Glutamatergic neuron (in vitro differentiated cells): ENCODE data around the gene TRNP1. TPM values are rescaled to one million over a fixed set of nuclear protein-coding genes. Genes with fewer than 3 reads are reported as not detected.

Source experiments
- DNase-seq: peaks from one replicate; pipeline ENCODE4 v3.0.0; 2022
- H3K27ac Mint-ChIP-seq: one replicate; pipeline ENCODE4 v1.8.0; 2020; ENCODE audit warnings: mild to moderate bottlenecking, mixed read lengths, inconsistent platforms; ENCODE audit not compliant: unreplicated experiment
- H3K27me3 Mint-ChIP-seq: one replicate; pipeline ENCODE4 v1.8.0; 2020; ENCODE audit warnings: mild to moderate bottlenecking, moderate library complexity, mixed read lengths, inconsistent platforms; ENCODE audit not compliant: unreplicated experiment
- H3K36me3 Mint-ChIP-seq: one replicate; pipeline ENCODE4 v1.8.0; 2020; ENCODE audit warnings: mild to moderate bottlenecking, mixed read lengths, inconsistent platforms; ENCODE audit not compliant: unreplicated experiment
- H3K4me1 Mint-ChIP-seq: one replicate; pipeline ENCODE4 v1.8.0; 2020; ENCODE audit warnings: mild to moderate bottlenecking, low read depth, mixed read lengths, inconsistent platforms; ENCODE audit not compliant: unreplicated experiment
- H3K4me3 Mint-ChIP-seq: one replicate; pipeline ENCODE4 v1.8.0; 2020; ENCODE audit warnings: mild to moderate bottlenecking, mixed read lengths, inconsistent platforms; ENCODE audit not compliant: unreplicated experiment
- H3K9me3 Mint-ChIP-seq: one replicate; pipeline ENCODE4 v1.8.0; 2020; ENCODE audit warnings: mild to moderate bottlenecking, moderate library complexity, mixed read lengths, inconsistent platforms; ENCODE audit not compliant: unreplicated experiment
- total RNA-seq: library from RNA; stranded (reverse); fragmentation: NEBNext Ultra II Directional; extraction: Animal tissue kit (Norgen Biotek cat#: 25700); gene quantifications from one replicate; pipeline ENCODE4 v1.2.1, GENCODE V29; 2021; ENCODE audit not compliant: unreplicated experiment
- TF ChIP-seq, protein P1 (sequence below): fragments of 200-600 bp; sonication (generic); IDR thresholded peaks from one replicate; pipeline ENCODE4 v1.5.0; 2021; ENCODE audit not compliant: partially characterized antibody, unreplicated experiment

The TRNP1 gene
- total RNA-seq, 1 donor from 2014 or later: 13.9 TPM

DNA sequence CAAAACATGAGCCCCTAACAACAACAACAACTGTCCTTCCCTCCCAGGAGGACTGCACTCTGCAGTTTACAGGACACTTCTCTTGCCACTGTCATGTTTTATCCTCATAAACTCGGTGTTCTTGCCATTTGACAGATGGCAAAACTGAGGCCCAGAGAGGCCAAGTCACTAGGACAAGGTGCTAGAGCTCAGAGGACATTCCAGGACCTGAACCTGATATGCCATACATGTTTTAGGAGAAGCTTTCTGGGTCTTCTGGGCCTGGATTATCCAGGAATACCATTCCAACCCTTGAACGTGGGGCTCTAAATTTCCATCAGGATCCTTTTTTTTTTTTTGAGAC lies 38.6 kb downstream of the TRNP1 start:
- H3K27ac Mint-ChIP-seq: no peak overlapping the region
- TF ChIP-seq, protein P1, sequence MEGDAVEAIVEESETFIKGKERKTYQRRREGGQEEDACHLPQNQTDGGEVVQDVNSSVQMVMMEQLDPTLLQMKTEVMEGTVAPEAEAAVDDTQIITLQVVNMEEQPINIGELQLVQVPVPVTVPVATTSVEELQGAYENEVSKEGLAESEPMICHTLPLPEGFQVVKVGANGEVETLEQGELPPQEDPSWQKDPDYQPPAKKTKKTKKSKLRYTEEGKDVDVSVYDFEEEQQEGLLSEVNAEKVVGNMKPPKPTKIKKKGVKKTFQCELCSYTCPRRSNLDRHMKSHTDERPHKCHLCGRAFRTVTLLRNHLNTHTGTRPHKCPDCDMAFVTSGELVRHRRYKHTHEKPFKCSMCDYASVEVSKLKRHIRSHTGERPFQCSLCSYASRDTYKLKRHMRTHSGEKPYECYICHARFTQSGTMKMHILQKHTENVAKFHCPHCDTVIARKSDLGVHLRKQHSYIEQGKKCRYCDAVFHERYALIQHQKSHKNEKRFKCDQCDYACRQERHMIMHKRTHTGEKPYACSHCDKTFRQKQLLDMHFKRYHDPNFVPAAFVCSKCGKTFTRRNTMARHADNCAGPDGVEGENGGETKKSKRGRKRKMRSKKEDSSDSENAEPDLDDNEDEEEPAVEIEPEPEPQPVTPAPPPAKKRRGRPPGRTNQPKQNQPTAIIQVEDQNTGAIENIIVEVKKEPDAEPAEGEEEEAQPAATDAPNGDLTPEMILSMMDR: no peak
- peaks cover 2% of the 10 kb centered on the region for H3K4me1 Mint-ChIP-seq
- H3K36me3 Mint-ChIP-seq: no peaks in the 10 kb centered on the region
- H3K27me3 Mint-ChIP-seq: peaks cover 4% of the 10 kb centered on the region
- H3K9me3 Mint-ChIP-seq: peaks cover 1% of the 10 kb centered on the region
- no peak for DNase-seq
- no peak overlapping the region for H3K4me3 Mint-ChIP-seq

DNA sequence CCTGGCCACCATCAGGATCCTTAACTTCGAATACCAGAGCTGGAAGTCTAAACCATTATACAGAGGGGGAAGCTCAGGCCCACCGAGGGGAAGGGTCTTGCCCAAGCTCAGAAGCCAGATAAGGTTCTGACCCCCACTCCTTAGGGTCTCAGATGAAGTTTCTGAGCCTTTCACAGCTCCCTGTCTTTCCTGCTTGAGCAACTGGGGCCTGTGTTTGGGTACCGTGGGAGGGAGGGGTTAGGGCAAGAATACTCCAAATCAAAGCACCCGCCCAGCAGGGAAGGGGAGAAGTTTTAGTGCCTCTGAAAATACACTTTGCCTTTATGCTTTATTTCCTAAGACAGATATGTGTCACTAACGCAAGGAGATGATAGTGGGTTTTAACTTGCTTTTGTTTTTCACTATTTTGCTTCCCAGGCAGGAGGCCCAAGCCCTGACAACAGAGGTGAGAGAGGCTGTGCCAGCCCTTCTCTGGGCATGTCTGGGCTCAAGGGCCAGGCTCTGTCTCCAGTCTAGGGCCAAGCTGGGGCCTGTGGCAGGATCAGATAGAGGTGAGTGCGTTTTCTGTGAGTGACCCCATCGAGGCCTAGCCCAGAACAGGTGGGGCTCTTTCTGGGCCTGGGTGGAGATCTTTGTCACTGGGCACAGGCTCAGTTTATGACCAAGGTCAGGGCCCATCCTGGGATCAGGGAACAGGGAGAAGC lies 39.7 kb downstream of the TRNP1 start:
- TF ChIP-seq, protein P1: no peak
- Mint-ChIP-seq H3K4me3 (no peak overlapping the region), H3K36me3 (no peaks in the 10 kb centered on the region), H3K9me3 (peaks cover under 1% of the 10 kb centered on the region), H3K27ac (no peak overlapping the region), H3K4me1 (no peaks in the 10 kb centered on the region), H3K27me3 (peaks cover 3% of the 10 kb centered on the region)
- no peak for DNase-seq

DNA sequence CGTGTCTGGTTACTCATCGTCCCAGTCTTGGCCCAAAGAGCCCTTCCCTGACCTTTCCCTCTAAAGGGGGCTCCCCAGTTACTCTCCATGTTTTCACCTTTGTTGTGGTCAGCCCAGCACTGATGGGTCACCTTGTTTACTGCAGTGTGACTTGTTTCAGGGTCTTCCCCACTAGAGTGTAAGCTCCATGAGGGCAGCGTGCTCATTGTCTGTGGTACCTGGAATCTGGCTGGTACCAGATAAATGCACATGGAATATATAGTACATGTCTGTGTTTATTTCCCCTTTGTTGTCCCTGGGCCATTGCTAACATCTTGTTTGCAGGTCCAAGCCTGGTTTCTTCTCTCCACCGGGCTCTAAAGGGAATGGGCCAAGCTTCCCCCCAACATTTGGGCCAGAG lies 41.9 kb downstream of the TRNP1 start:
- peaks cover 3% of the 10 kb centered on the region for H3K4me1 Mint-ChIP-seq
- no peak overlapping the region for H3K4me3 Mint-ChIP-seq

DNA sequence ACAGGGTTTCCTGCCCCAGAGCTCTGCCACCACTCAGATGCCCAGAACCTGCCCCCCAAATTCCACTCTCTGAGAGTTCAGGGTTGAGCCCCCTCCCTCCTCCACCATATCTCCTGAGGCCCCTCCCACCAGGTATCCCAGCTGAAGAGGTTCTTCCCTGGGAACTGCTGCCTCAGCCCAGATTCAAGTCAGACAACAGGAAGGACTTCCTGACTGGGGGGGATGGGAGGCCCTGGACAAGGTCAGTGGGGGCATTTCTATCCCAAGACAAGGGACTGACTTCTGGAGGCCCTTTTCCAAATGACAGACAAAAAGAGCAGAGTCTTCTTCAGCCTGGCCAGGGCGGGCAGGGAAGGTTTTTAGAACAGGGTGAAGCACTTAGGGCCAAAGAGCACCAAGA lies 43.2 kb downstream of the TRNP1 start:
- Mint-ChIP-seq H3K4me3 (no peak overlapping the region), H3K4me1 (peaks cover 3% of the 10 kb centered on the region), H3K36me3 (no peaks in the 10 kb centered on the region), H3K27ac (no peak overlapping the region), H3K9me3 (peaks cover 2% of the 10 kb centered on the region), H3K27me3 (peaks cover 7% of the 10 kb centered on the region)
- TF ChIP-seq, protein P1: no peak
- no peak for DNase-seq

More for the DNA sequence above, 41.9 kb downstream of the TRNP1 start:
- DNase-seq: no peak
- H3K9me3 Mint-ChIP-seq: peaks cover 2% of the 10 kb centered on the region
- no peak overlapping the region for H3K27ac Mint-ChIP-seq
- H3K27me3 Mint-ChIP-seq: peaks cover 7% of the 10 kb centered on the region
- no peaks in the 10 kb centered on the region for H3K36me3 Mint-ChIP-seq
- TF ChIP-seq, protein P1: no peak

DNA sequence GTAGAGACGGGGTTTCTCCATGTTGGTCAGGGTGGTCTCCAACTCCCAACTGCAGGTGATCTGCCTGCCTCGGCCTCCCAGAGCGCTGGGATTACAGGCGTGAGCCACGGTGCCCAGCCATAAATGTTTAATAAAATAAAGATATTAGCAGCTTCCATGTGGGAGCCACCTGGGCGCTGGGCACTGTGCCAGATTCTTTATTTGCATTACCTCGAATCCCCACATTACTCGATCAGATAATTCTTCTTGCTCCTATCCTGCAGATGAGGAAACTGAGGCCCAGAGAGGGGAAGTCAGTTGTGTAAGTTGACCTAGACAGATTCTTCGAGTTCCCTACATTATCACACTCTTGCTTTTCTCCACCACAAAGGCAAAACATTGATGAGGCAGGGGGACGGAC lies 44.0 kb downstream of the TRNP1 start:
- H3K9me3 Mint-ChIP-seq: peaks cover 2% of the 10 kb centered on the region
- DNase-seq: no peak
- H3K27me3 Mint-ChIP-seq: peaks cover 7% of the 10 kb centered on the region
- TF ChIP-seq, protein P1: no peak
- H3K4me1 Mint-ChIP-seq: peaks cover 3% of the 10 kb centered on the region
- H3K36me3 Mint-ChIP-seq: no peaks in the 10 kb centered on the region
- H3K27ac Mint-ChIP-seq: no peak overlapping the region
- H3K4me3 Mint-ChIP-seq: no peak overlapping the region
